Skeletal muscle tissue (tissue), 4 donors: ENCODE data around the gene PRKCA. TPM values are rescaled to one million over a fixed set of nuclear protein-coding genes. Genes with fewer than 3 reads are reported as not detected.

ENCODE experiments used
- H3K27ac ChIP-seq: one replicate; pipeline ENCODE4 v1.7.0; 2013; ENCODE audit warnings: mild to moderate bottlenecking, low read depth, low read length, inconsistent platforms
- H3K27me3 ChIP-seq, 3 donors: one replicate each; pipeline ENCODE4 v1.7.0; 2013; ENCODE audit warnings: low read length in 3 of 3; ENCODE audit not compliant: control insufficient read depth in 3 of 3, insufficient read depth in 3 of 3
- H3K36me3 ChIP-seq, 3 donors: one replicate each; pipeline ENCODE4 v1.7.0; 2013; ENCODE audit warnings: low read length in 3 of 3; ENCODE audit not compliant: control insufficient read depth in 3 of 3, insufficient read depth in 3 of 3
- H3K4me1 ChIP-seq, 3 donors: one replicate each; pipeline ENCODE4 v1.7.0; 2013; ENCODE audit warnings: low read length in 3 of 3, mild to moderate bottlenecking in 3 of 3; ENCODE audit not compliant: control insufficient read depth in 3 of 3, insufficient read depth in 3 of 3
- H3K4me3 ChIP-seq, 3 donors: one replicate each; pipeline ENCODE4 v1.7.0; 2013; ENCODE audit warnings: low read length in 3 of 3
- H3K9ac ChIP-seq, 3 donors: one replicate each; pipeline ENCODE4 v1.7.0; 2013; ENCODE audit warnings: low read length in 3 of 3, mild to moderate bottlenecking in 3 of 3, moderate library complexity in 2 of 3, low read depth in 1 of 3
- H3K9me3 ChIP-seq, 3 donors: one replicate each; pipeline ENCODE4 v1.7.0; 2013; ENCODE audit warnings: low read length in 3 of 3; ENCODE audit not compliant: control insufficient read depth in 3 of 3
- total RNA-seq: library from RNA; depleted of rRNA; stranded (reverse); fragments of >200 nt; gene quantifications from one replicate; pipeline ENCODE4 v1.2.3, GENCODE V29; 2014
- donor health status: Osteomylitis.

The PRKCA gene
- total RNA-seq, 1 donor from 2014 or later = 2.1 TPM

GRCh38 chr17:66443166-66443565 is 140.8 kb downstream of the PRKCA start:
- no peaks in the 10 kb centered on the region for H3K36me3 ChIP-seq
- H3K9me3 ChIP-seq = no peaks in the 10 kb centered on the region
- H3K27me3 ChIP-seq = no peaks in the 10 kb centered on the region
- H3K27ac ChIP-seq = no peak overlapping the region
- no peak overlapping the region for H3K9ac ChIP-seq
- peaks cover under 1 to 3% (median 2%) of the 10 kb centered on the region in 3 donors for H3K4me1 ChIP-seq
- no peak overlapping the region for H3K4me3 ChIP-seq

GRCh38 chr17:66443606-66444005 is 141.2 kb downstream of the PRKCA start:
- Histone ChIP-seq H3K36me3 (no peaks in the 10 kb centered on the region), H3K4me1 (peaks cover 0 to 3% (median 0%) of the 10 kb centered on the region in 3 donors), H3K9ac (no peak overlapping the region), H3K4me3 (no peak overlapping the region), H3K27ac (no peak overlapping the region), H3K9me3 (no peaks in the 10 kb centered on the region), H3K27me3 (no peaks in the 10 kb centered on the region)

DNA sequence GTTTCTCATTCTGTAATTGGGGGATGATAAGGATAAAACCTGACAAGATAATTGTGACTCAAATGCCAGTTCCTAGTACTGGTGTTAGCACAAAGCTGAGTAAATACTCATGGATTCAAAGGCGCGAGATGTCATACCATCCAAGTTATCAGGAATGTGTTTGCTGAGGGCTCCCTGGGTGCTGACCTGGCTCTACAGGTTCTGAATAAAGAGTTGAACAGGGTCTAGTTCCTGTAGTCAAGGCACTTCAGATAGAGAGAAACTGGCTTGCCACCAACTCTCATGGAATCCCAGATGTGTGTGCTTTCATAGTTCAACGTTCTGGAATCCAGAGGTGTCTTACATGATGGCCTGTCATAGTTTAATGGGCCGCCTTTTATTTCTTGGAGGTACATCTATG is 141.6 kb downstream of the PRKCA start:
- H3K9me3 ChIP-seq = no peaks in the 10 kb centered on the region
- no peak overlapping the region for H3K4me3 ChIP-seq
- H3K27me3 ChIP-seq = no peaks in the 10 kb centered on the region
- H3K36me3 ChIP-seq = no peaks in the 10 kb centered on the region
- H3K4me1 ChIP-seq = peaks cover 0 to 3% (median 0%) of the 10 kb centered on the region in 3 donors
- H3K27ac ChIP-seq = no peak overlapping the region
- no peak overlapping the region for H3K9ac ChIP-seq

DNA sequence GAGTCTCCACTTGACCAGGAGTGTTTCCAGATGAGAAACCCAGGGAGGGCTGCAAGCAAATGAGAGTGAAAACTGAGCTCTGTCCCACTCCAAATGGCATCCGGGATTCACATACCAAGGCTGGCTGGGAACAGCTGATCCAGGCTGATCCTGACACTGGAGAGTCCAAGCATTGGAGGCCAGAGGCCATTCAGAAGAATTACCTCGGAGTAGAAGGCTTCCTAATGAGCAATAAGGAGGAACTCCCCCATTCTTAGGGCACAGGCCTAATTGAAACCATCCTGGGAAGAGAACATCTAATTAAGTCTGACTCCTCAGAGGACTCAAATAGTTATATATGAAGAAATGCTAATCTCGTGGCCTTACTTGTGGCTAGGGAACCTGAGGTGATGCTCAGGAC is 142.8 kb downstream of the PRKCA start:
- H3K27me3 ChIP-seq = no peaks in the 10 kb centered on the region
- H3K27ac ChIP-seq = no peak overlapping the region
- no peak overlapping the region for H3K4me3 ChIP-seq
- no peak overlapping the region for H3K9ac ChIP-seq
- no peaks in the 10 kb centered on the region for H3K9me3 ChIP-seq
- H3K4me1 ChIP-seq = peaks cover 0 to 3% (median 0%) of the 10 kb centered on the region in 3 donors
- no peaks in the 10 kb centered on the region for H3K36me3 ChIP-seq

GRCh38 chr17:66446419-66446818 is 144.0 kb downstream of the PRKCA start:
- H3K27me3 ChIP-seq = no peaks in the 10 kb centered on the region
- H3K36me3 ChIP-seq = no peaks in the 10 kb centered on the region
- no peaks in the 10 kb centered on the region for H3K4me1 ChIP-seq
- H3K9me3 ChIP-seq = no peaks in the 10 kb centered on the region
- H3K9ac ChIP-seq = no peak overlapping the region
- H3K27ac ChIP-seq = no peak overlapping the region
- H3K4me3 ChIP-seq = no peak overlapping the region

- Histone ChIP-seq H3K36me3 (no peaks in the 10 kb centered on the region), H3K27me3 (no peaks in the 10 kb centered on the region), H3K27ac (no peak overlapping the region), H3K9ac (no peak overlapping the region), H3K4me3 (no peak overlapping the region), H3K9me3 (no peaks in the 10 kb centered on the region), H3K4me1 (no peaks in the 10 kb centered on the region)
Observed at GRCh38 chr17:66447159-66447558, 144.7 kb downstream of the PRKCA start.

DNA sequence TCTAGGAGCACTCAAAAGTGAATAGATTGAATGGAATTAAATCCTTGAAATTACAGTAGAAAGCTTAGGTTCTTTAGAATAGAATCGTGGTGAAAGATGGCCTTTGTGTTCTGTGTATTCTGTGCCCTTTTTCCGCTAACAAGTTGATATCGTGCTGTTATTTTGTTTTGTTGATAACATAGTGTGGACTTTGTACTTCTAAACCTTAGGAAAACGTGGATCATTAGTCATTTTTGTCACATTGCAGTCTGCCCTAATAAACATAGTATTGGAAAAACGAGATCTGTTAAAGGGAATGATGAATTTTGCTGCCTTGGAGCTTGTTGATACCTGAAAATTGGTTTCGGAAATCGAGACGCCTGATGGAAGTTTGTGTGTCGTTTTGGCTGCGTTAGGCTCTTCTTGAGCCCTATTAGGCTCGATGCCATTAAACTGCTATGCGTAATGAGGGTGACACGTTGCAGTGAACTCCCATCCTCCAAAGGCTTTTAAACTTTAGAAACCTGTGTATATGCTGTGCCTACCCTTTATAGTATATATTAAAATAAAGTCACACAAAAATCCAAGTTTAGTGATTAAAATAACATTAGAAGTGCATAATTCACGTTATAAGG is 145.7 kb downstream of the PRKCA start:
- no peak overlapping the region for H3K9ac ChIP-seq
- no peaks in the 10 kb centered on the region for H3K4me1 ChIP-seq
- no peak overlapping the region for H3K4me3 ChIP-seq
- H3K9me3 ChIP-seq = no peaks in the 10 kb centered on the region
- no peak overlapping the region for H3K27ac ChIP-seq
- H3K27me3 ChIP-seq = no peaks in the 10 kb centered on the region
- no peaks in the 10 kb centered on the region for H3K36me3 ChIP-seq

DNA sequence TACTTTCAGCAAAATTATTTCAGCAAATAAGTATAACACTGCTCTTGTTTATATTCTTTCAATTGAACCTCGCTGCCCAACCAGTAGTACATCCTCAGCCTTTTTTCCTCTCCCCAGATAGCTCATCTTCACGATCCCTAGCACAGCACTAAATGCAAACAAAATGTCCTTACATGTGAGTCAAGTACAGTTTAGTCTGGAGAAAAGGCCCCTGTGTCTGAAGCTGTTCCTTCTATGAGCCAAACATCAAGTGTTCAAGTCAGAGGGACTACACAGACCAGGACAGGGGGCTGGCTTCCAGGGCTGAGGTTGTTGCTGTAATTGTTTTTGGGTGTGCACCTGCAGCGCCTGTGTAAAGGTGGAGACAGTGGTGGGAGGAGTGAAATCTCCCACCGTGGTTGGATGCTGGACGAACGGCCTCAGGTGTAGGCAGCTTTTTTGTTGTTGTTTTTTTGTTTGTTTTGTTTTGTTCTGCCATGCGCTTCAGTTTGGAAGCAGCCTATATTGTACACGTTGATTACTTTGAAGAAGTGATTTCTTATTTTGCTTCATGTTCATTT is 147.1 kb downstream of the PRKCA start:
- Histone ChIP-seq H3K9me3 (no peaks in the 10 kb centered on the region), H3K27me3 (no peaks in the 10 kb centered on the region), H3K36me3 (no peaks in the 10 kb centered on the region), H3K4me3 (no peak overlapping the region), H3K27ac (no peak overlapping the region), H3K4me1 (no peaks in the 10 kb centered on the region), H3K9ac (no peak overlapping the region)

GRCh38 chr17:66450008-66450851 is 147.8 kb downstream of the PRKCA start:
- Histone ChIP-seq H3K9ac (no peak overlapping the region), H3K27ac (no peak overlapping the region), H3K4me1 (no peaks in the 10 kb centered on the region), H3K9me3 (no peaks in the 10 kb centered on the region), H3K36me3 (no peaks in the 10 kb centered on the region), H3K4me3 (no peak overlapping the region), H3K27me3 (no peaks in the 10 kb centered on the region)

DNA sequence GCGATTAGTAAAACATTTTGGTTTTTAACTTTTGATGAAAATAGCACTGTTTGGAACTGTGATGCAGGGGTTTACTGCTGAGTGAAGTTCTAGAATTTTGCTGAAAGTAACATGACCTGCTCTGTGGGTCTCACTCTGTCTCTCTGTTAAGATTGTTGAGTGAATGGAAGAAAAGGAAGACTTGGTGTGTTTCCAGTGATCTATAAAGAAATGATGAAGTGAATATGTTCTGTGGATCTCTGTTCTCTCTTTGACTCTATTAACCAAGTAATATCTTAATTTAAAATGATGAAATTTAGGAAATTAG is 148.4 kb downstream of the PRKCA start:
- no peak overlapping the region for H3K4me3 ChIP-seq
- H3K36me3 ChIP-seq = no peaks in the 10 kb centered on the region
- no peak overlapping the region for H3K27ac ChIP-seq
- H3K27me3 ChIP-seq = no peaks in the 10 kb centered on the region
- no peak overlapping the region for H3K9ac ChIP-seq
- H3K4me1 ChIP-seq = no peaks in the 10 kb centered on the region
- no peaks in the 10 kb centered on the region for H3K9me3 ChIP-seq
